ENCODE results near the gene KCNJ18.
"Not testable (repeated sequence)": the region's sequence is repeated elsewhere in the genome, so short reads cannot be mapped to it uniquely, and the experiment has no call there.

The KCNJ18 gene

DNA sequence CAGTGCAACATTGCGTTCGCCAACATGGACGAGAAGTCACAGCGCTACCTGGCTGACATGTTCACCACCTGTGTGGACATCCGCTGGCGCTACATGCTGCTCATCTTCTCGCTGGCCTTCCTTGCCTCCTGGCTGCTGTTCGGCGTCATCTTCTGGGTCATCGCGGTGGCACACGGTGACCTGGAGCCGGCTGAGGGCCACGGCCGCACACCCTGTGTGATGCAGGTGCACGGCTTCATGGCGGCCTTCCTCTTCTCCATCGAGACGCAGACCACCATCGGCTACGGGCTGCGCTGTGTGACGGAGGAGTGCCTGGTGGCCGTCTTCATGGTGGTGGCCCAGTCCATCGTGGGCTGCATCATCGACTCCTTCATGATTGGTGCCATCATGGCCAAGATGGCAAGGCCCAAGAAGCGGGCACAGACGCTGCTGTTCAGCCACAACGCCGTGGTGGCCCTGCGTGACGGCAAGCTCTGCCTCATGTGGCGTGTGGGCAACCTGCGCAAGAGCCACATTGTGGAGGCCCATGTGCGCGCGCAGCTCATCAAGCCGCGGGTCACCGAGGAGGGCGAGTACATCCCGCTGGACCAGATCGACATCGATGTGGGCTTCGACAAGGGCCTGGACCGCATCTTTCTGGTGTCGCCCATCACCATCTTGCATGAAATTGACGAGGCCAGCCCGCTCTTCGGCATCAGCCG lies 10.8 kb downstream of the KCNJ18 start:
- not testable (repeated sequence) for DNase-seq (ENCODE audit: low read depth in 2 of 2)

DNA sequence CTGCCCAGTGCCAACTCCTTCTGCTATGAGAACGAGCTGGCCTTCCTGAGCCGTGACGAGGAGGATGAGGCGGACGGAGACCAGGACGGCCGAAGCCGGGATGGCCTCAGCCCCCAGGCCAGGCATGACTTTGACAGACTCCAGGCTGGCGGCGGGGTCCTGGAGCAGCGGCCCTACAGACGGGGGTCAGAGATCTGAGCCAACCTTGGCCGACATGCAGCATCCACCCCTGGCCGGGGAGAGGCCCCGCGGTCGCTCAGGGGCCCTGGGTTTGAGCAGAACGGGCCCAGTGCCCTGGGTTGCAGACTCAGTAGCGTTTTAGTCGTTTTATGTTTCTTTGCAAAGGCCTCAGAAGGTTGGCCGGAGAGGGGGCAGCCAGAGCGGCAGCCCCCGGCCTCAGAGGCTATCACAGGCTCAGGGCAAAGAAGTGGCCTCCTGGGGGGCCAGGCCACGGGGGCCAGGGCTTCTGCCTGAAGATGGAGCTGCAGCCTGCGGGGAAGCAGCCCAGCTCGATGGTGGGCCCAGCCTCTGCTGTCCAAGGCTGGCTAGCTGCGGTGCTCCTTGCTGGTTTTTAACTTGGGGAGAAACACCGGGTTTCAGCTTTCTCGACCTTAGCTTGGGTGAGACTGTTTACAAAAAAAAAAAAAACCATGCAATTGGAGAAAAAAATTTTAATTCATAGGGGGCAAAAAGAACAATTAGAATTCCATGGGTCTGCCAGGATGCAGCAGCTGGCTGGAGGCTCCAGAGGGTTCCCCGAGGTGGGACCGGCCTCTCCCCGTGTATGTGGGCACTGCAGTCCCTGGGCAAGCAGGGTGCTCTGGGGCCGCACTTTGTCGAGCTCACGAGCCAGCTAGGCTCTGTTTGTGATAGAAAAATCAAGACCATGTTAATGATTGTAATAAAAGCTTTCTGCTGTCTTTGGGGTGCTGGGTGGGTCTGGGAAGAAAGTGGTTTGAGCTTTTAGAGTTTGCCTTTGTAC lies 11.9 kb downstream of the KCNJ18 start:
- DNase-seq (ENCODE audit: low read depth in 2 of 2) = not testable (repeated sequence)

DNA sequence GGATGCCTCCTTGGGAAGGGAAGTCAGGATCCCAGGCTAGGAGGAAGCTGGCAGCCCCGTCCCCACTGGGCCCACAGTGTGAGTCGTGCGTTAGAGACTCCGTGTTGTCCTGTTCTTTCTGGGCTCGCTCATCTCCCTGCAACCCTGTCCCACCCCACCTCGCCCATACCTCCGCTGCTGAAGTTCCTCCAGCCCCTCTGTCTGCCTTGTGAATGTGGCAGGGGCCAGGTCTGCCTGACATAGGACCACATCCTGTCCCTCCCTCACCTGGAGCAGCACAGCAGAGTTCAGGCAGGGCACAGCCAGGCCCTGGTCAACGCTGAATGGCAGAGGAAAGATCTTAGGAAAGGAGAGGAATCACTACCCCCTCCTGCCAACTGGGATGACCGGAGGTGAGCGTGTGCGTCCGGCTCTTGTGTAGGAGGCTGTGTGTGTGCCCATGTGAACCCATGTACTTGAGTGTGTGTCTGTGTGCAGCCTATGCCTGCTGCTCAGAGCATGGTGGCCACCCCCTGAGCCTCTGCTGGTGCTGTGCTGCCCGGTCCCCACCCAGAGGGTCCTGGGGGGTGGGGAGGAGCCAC lies 12.8 kb downstream of the KCNJ18 start:
- DNase-seq (ENCODE audit: low read depth in 2 of 2) = no peak

DNA sequence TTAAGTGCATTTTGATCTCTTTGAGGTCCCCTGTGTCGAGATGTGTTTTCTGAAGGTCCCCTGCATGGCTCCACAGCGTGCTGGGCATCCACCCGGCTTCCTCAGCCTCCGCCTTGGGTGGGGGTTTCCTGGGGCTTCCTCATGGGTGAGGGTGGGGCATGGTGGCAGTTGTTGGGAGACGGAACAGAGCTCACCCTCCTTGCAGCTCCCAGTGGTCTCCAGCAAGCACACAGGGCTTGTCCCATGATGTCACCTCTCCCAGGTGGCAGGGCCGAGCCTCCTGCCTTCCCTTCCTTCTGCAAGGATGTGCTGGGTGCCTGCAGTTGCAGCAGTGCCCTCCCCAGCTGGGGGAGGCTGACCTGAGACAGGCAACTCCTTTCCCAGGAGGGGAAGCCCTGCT lies 13.4 kb downstream of the KCNJ18 start:
- DNase-seq (ENCODE audit: low read depth in 2 of 2) = not testable (repeated sequence)

DNA sequence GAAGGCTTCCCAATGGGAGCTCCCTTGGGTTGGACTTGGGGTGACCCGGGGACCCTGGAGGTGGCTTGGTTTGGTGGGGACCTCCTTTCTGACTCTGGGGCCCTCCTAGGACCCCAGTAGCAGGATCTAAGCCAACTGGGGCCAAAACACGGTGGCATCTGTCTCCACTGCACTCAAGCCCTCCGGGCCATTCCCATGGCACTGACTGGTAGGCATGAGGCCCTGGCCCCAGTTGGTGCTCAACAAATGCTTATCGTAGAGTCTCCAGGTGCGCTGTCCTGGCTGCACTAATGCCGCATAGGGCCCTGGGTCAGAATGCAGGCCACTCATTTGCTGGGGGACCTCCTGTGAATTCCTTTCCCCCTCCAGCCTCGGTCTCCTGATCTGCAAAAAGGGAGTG lies 14.2 kb downstream of the KCNJ18 start:
- DNase-seq (ENCODE audit: low read depth in 2 of 2) = not testable (repeated sequence)

DNA sequence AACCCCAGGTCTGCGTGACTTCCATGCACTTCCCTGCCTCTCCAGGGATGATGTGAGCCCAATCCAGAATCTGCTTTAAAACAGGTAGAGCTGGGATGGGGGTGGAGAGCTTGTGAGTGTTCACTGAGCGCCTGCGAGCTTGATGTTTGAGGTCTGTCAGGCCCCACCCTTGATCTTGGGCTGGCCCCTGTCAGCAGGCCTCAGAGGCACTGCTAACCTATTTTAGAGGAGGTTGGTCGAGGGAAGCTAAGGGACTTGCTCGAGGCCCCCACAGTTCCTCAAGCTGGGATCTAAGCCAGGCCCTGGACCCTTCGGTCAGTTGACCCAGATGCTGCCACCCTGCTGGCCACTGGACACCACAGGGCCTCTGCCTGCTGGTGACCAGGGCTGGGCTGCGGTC lies 14.8 kb downstream of the KCNJ18 start:
- not testable (repeated sequence) for DNase-seq (ENCODE audit: low read depth in 2 of 2)

DNA sequence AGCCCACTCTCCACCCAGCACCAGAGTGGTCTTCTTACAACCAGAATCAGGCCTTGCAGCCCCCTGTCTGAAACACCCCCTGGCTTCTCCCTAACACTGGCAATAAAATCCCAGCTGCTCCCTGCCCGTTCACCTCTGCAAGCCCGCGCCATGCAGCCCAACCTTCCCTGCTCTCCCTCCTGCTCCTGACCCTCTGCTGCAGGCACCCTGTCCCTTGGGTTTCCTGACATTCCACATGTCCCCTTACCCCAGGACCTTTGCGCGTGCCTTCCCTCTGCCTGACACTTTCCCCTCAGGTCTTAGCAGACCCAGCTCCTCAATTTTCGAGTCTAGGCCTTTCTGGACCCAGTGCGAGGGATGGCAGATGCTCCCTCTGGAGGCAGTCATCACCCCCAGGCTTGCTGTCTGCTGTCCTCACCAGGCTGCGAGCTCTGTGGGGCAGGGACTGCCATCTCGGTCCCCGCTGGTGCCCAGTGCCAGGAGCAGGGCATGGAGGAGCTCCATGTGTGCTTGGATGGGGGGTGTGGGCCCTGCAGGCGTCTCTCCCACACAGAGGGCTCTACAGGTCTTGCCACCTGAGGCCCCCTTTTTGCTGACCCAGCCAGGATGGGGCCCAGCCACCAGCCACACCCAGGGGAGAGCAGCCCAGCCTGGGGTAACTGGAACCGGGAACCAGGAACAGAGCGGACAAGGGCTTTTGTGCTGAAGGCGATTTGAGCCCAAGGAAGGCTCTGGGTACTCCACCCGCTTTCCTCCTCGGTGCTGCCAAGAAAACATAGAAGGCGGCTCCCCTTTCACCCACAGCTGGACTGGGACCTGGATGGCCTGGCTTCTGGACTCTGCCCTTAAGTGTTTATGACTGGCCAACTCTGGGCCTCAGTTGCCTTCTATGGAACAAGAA lies 15.6 kb downstream of the KCNJ18 start:
- not testable (repeated sequence) for DNase-seq (ENCODE audit: low read depth in 2 of 2)

DNA sequence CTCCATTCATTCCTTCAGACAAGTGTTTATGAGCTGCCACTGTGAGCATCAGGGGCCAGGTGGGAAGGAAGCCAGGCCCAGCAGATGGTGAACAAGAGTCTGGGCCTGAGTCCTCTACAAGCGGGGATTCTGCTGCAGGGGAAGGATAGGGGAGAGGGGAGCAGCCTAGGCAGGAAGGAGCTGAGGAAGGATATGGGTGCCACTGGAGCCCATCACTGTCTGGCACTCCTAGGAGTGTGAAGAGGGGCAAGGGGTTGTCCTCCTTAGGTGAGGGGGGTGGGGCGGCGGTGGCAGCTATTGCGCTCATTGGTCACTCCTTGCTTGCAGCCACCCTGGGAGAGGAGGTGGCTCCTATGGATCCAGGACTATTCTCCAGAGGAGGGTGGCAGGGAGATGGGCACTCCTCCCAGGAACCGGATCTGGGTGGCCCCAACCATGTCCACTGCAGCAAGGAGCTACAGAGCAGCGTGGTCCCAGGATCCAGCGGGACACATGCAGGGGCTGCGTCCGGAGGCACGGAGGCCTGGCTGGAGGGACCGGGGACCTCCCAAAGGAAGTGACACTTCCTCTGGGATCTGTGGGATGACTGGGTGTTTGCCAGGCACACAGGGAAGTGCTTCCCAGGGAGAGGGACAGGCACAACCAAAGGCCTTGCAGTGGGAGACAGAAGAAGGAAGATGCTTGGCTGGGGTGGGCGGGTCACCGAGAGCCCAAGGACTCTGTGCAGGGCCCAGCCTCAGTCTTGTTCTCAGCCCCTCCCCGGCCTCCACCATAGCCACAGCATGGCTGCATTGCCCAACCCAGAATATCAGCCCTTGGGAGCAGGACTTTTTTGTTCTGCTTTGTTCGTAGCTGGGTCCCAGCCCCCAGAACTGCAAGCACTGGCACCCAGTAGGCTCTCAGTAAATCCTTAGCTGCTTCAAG lies 16.6 kb downstream of the KCNJ18 start:
- DNase-seq (ENCODE audit: low read depth in 2 of 2) = not testable (repeated sequence)

DNA sequence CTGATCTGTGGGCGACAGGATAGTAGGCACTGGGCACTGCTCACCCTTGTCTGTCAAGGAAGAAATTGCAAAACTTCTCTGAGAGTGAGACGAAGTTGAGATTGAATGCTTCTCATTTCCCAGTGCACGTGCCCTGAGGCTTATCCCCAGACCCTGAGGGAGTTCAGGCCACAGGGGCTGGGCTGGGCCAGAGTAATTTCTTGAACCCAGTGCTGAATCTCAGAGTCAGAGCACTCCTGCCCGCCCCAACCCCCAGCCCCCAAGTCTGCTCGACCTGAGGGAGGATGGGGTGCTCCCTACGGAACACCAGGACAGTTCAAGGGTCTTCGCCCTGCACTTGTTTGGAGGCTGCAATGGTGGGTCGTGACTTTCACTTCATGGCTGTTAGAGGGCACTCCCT lies 17.7 kb downstream of the KCNJ18 start:
- DNase-seq (ENCODE audit: low read depth in 2 of 2) = not testable (repeated sequence)

DNA sequence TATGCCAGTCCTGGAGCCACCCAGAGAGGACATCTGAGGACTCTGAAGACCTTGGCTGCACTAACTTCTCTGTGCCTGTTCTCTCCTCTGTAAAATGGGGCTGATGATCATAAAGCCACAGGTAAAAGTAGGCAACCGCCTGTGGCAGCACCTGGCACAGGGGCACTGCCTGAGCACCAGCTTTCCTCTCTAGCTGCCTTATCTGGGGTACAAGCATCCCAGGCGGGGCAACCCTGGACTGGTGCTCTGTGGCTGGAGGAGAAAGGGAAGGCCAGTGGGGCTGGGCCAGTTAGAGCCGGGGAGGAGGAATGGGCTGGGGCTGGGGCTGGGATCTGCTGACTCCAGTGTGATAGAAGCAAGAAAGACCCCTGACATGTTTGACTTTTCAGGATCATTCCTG lies 18.2 kb downstream of the KCNJ18 start:
- DNase-seq (ENCODE audit: low read depth in 2 of 2) = not testable (repeated sequence)

DNA sequence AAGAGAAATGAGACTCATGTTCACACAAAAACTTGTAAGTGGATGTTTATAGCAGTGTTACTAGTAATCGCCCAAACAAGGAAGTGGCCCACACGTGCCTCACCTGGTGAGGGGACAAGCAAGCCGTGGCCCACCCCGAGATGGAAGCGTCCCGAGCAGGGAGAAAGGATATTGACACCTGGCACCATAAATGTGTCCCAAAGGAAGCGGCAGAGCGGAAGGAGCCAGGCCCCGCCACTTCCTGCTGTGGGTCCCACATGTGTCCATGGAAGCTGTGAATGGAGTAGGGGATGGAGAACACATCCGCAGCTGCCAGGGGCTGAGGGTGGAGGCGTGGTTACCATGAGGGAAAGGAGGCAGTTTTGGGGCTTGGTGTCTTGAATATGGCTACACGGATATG lies 18.9 kb downstream of the KCNJ18 start:
- DNase-seq (ENCODE audit: low read depth in 2 of 2) = no peak

DNA sequence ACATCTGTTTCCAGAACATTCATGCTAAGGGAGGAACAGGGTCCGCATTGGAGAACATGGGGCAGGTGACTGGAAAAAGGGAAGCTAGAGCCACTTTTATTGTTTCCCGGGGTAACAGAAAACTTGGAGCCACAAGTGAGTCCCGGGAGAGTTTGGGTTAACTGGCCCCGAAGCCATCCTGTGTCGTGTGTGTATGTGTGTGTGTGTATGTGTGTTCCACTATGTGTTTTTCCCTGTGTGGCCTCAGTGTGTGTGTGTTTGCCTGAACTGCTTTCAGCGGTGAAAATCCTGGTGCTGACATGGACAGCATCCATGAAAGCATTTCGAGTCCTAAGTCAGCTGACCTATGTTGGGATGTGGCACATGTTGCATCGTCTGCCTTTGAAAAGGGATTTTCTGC lies 20.7 kb downstream of the KCNJ18 start:
- not testable (repeated sequence) for DNase-seq (ENCODE audit: low read depth in 2 of 2)

DNA sequence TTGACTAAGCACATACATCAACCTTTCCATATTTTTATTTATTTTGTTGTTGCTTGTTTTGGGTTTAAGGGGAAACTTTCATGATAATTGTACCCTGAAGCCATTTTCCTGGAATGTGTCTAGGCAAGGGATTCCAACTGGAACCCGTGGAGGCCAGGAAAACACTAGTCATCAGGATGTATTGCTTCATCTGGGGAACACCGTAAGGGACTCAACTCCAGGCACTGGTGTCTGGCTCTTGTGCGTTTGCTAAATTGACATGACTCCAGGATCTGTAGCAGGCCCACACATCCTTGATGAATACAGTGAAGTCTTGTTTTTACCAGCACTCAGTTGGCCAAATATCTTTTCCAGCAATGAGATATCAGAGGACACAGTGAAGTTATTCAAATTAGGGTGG lies 21.3 kb downstream of the KCNJ18 start:
- DNase-seq (ENCODE audit: low read depth in 2 of 2) = not testable (repeated sequence)

DNA sequence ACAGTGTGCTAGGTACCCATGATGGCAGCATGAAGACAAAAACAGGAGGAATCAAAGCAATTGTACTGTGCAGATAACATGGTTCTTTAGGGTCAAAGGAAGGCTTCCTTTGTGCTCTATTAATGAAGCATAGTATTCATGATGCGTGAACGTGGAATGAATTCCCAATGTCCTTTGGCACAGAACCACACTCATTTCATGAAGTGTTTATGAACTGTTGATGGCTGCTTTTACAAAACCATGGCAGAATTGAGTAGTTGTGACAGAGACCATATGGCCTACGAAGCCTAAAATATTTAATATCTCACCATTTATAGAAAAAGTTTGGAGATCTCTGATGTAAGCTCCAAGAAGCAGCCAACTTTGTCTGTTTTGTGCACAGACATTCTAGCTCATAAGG lies 22.4 kb downstream of the KCNJ18 start:
- not testable (repeated sequence) for DNase-seq (ENCODE audit: low read depth in 2 of 2)

DNA sequence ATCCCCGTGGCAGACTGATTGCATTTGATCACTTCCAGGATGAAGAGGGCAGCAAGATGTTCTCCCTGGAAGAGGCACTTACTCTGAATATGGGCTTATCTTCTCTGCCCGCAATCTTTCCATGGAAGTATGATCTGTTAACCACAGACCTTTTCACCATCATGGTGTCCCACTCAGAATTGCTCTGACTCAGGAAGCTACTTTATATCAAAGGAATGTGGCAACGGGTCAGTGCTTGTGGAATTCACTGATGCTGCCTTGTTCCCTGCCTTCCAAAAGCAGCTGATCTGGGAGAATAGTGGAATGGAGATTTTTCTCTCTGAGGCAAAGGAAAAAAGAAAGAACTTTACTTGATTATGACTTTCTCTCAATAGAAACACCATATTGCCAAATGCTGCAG lies 23.6 kb downstream of the KCNJ18 start:
- not testable (repeated sequence) for DNase-seq (ENCODE audit: low read depth in 2 of 2)

DNA sequence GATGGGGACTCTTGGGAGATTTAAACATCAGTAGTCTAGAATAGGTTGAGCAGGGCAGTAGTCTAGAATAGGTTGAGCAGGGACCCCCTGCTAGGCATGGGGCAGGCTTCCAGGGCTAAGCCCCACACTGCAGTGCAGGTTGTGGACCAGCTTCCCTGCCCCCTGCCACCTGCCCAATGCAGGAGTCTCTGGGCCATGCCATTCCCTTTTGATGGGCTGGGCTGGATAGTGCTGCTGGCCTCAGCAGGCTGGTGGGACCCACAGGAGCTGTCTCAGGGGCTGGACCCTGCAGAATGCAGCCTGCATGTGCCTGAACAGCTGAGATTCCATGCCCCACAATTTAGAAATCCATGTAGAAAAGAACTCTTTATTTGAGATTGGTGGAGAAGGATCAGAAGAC lies 26.6 kb downstream of the KCNJ18 start:
- not testable (repeated sequence) for DNase-seq (ENCODE audit: low read depth in 2 of 2)

DNA sequence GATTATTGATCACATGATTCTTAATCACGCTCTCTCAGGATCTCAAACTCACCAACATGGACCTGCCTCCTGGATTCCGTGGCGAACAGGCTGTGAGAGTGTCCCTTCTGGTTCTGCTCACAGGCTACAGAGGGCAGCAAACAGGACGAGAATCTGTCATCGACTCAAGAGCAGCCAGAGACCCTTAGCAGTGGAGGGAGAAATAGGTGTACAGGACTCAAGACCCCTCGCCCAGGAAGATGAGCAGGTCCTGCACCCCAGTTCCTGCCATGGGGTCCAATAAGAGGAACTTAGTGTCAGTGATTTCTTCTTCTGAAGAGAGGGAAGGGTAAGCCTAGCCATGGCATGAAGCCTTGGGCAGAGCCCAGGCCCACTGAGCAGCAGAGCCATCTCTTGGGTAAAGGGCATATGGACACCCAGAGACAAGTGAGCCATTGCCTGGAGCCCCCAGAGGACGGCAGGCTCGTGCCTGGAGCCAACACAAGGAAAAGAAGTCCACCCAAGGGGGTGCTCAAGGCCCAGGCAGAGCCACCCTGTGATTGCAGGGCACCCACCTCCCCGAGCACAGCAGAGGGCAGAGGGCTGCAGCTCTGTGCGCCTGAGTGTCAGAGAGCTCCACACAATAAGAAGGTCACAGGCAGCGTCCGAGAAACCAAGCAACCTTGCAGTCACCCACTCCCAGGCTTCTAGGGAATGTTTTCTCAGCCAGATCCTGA lies 27.3 kb downstream of the KCNJ18 start:
- DNase-seq (ENCODE audit: low read depth in 2 of 2) = not testable (repeated sequence)

DNA sequence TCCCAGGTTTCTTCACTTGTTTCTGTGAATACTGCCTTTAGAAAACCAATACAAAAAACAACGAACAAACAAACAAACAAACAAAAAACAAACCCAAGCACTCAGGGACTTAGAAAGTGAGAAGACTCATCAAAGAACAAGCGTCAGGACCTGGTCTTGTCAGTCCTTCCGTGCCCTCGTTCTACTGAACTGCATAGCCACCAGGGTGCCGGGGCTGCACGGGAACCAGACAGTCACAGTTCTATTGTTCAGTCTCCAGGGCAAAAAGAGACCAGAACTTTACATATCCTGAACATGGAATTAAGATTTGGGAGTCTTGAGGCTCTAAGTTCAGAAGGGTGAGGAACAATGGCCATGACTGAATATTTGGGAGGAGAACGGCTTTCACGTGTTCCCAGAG lies 28.2 kb downstream of the KCNJ18 start:
- not testable (repeated sequence) for DNase-seq (ENCODE audit: low read depth in 2 of 2)

DNA sequence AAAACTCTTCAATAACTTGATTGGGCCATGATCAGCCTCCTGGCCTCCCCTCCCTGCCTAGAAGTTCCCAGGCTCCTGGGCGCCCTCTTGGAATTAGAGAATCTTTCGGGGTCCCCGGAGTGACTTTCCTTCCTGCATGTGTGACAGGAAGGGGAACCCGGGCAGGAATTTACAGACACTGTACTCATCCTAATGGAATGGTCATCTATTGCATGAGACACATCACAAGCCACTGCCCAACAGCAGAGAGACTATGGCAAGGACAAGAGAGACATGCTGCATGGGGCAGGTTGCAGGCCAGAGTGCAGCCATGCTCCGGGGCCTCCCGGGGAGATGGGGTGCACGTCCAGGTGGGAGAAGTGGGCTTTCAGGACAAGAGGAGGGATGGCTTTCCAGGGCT lies 29.9 kb downstream of the KCNJ18 start:
- DNase-seq (ENCODE audit: low read depth in 2 of 2) = not testable (repeated sequence)

Data from stimulated activated CD4-positive, alpha-beta T cell treated with anti-CD3 and anti-CD28 coated beads, Interleukin-4, amount 100 ng/mL, for 48 hours (primary cell).